NCI-H345 (cell line): ENCODE data around the gene YARS1.

Source experiments
- DNase-seq: peaks from one replicate; lab custom pipeline; 2025; lab: John Stamatoyannopoulos, UW

The YARS1 gene

GRCh38 chr1:32817159-32817814 lies at the start of gene YARS1, which contains the start of gene S100PBP:
YARS1 (minus strand) TSS chr1:32817358; CDS start chr1:32817244, 114 bp downstream.
S100PBP (plus strand) TSS chr1:32817653; CDS start chr1:32826100, 8,447 bp downstream.
- DNase-seq: peak; percentile 99

GRCh38 chr1:32865639-32866405 lies 48.7 kb upstream of the YARS1 start:
- DNase-seq: no peak

- no peak for DNase-seq
These were observed 47.3 kb upstream of the YARS1 start for GRCh38 chr1:32864375-32865019.

GRCh38 chr1:32863881-32864245 lies 46.7 kb upstream of the YARS1 start:
- DNase-seq: no peak

- no peak for DNase-seq
These were observed 46.2 kb upstream of the YARS1 start for GRCh38 chr1:32863218-32863880.

GRCh38 chr1:32861904-32862695 lies 44.9 kb upstream of the YARS1 start:
- DNase-seq: no peak

GRCh38 chr1:32860566-32860965 lies 43.4 kb upstream of the YARS1 start:
- DNase-seq: no peak

- DNase-seq: no peak
These were observed 42.8 kb upstream of the YARS1 start for GRCh38 chr1:32859915-32860314.

- DNase-seq: no peak
These were observed 41.6 kb upstream of the YARS1 start for GRCh38 chr1:32858791-32859190.

- DNase-seq: no peak
These were observed 41.0 kb upstream of the YARS1 start for GRCh38 chr1:32858136-32858535.

GRCh38 chr1:32855861-32856617 lies 38.9 kb upstream of the YARS1 start:
- no peak for DNase-seq

GRCh38 chr1:32848354-32849063 lies 31.4 kb upstream of the YARS1 start:
- no peak for DNase-seq

GRCh38 chr1:32831878-32832277 lies 14.7 kb upstream of the YARS1 start:
- DNase-seq: no peak

- no peak for DNase-seq
These were observed 13.1 kb upstream of the YARS1 start for GRCh38 chr1:32830092-32830852.

- no peak for DNase-seq
These were observed 11.2 kb upstream of the YARS1 start for GRCh38 chr1:32828341-32828740.

GRCh38 chr1:32825181-32825580 lies 8.0 kb upstream of the YARS1 start:
- no peak for DNase-seq

GRCh38 chr1:32818804-32819541 lies 1.8 kb upstream of the YARS1 start:
- no peak for DNase-seq
